Skeletal muscle cell (primary cell): Measurements from ENCODE around the gene TRDN.

Experiments
- DNase-seq: peaks from one replicate; pipeline ENCODE4 v3.0.0-alpha.2; 2010; ENCODE audit warnings: low read depth
- H3K4me3 ChIP-seq: 2 replicates; pipeline ENCODE4 v1.5.1; 2011; ENCODE audit warnings: low read depth, mild to moderate bottlenecking, control low read depth, low read length, moderate library complexity

The TRDN gene

GRCh38 chr6:123224077-123224476 lies 412.7 kb downstream of the TRDN start:
- no peak for DNase-seq
- no peak overlapping the region for H3K4me3 ChIP-seq

DNA sequence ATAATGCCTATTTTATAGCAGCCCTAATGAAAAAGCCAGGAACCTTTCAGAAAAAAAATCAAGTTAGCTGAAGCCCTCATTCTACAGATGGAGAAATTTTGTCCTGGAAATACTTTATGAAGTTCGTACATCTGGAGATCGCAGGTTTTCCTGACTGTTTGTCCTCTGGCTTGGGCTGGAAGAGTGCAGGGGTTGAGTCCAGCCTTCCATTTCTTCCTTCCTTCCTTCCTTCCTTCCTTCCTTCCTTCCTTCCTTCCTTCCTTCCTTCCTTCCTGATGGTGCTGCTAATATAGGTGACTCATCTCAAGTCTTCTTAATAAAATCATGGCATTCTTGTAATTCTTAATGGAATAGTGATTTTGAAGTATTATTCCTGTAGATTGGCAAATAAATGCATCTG lies 413.3 kb downstream of the TRDN start:
- DNase-seq = no peak
- no peak overlapping the region for H3K4me3 ChIP-seq

- no peak overlapping the region for H3K4me3 ChIP-seq
- no peak for DNase-seq
These were observed 421.5 kb downstream of the TRDN start for GRCh38 chr6:123215211-123215610.

GRCh38 chr6:123214433-123214832 lies 422.3 kb downstream of the TRDN start:
- no peak overlapping the region for H3K4me3 ChIP-seq

GRCh38 chr6:123213921-123214320 lies 422.8 kb downstream of the TRDN start:
- no peak for DNase-seq
- H3K4me3 ChIP-seq = no peak overlapping the region

More at GRCh38 chr6:123214433-123214832, 422.3 kb downstream of the TRDN start:
- no peak for DNase-seq

DNA sequence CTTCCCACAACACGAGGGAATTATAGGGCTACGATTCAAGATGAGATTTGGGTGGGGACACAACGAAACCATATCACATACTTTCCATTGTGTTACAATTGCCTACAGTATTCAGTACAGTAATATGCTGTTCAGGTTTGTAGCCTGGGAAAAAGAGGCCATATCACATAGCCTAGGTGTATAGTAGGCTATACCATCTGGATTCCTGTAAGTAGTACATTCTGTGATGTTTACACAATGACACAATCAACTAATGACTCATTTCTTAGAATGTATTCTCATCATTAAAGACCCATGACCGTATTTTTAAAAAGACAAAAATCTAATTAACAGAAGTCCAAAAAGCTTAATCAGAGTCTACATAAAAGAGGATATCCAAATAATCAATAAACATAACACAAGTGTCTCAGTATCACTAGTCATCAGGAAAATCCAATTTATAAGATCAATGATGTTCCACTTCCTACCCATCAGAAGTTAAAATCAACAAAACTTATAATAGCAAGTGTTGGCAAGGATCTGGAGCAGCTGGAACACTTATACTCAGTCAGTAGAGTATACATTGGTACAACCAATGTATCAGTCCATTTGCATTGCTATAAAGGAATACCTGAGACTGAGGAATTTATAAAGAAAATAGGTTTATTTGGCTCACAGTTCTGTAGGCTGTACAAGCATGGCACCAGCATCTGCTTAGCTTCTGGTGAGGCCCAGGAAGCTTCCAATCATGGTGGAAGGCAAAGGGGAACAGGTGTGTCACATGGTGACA lies 424.8 kb downstream of the TRDN start:
- DNase-seq = no peak
- no peak overlapping the region for H3K4me3 ChIP-seq

- no peak overlapping the region for H3K4me3 ChIP-seq
- no peak for DNase-seq
These were observed 426.1 kb downstream of the TRDN start for GRCh38 chr6:123210645-123211044.

- DNase-seq = no peak
- no peak overlapping the region for H3K4me3 ChIP-seq
These were observed 428.7 kb downstream of the TRDN start for GRCh38 chr6:123207967-123208510.

DNA sequence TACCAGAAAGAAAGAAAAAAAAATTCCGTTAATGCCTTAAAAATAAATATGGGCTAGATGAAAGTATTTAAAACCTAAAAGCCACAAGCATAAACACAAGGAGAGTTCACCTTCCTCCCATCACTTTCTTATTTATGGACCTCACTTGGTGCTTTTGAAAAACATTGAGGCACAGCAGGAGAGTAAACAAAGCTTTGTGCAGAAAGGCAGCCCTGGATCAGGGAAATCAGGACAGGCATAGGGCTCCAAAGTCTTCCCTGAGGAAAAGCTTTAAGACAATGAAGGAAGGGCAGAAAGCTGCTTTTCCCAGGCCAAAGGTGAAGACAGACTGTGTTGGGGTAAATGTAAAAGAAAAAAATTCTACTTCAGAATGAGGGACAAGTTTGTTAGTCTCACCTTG lies 432.8 kb downstream of the TRDN start:
- DNase-seq = no peak
- no peak overlapping the region for H3K4me3 ChIP-seq

DNA sequence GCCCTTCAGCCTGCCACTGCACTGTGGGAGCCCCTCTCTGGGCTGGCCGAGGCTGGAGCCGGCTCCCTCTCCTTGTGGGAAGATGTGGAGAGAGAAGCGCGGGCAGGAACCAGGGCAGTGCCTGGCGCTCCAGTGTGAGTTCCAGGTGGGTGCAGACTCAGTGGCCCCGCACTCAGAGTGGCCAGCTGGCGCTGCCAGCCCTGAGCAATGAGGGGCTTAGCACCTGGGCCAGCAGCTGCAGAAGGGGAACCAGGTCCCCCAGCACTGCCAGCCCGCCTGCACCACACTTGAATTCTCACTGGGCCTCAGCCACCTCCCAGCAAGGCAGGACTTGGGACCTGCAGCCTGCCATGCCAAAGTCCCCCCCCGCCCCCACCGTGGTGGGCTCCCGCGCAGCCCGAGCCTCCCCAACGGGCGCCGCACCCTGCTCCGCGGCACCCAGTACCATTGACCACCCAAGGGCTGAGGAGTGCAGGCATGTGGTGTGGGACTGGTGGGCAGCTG lies 434.8 kb downstream of the TRDN start:
- DNase-seq = no peak

GRCh38 chr6:123193298-123193697 lies 443.5 kb downstream of the TRDN start:
- no peak overlapping the region for H3K4me3 ChIP-seq
- DNase-seq = no peak

More for the DNA sequence above, 434.8 kb downstream of the TRDN start:
- no peak overlapping the region for H3K4me3 ChIP-seq

DNA sequence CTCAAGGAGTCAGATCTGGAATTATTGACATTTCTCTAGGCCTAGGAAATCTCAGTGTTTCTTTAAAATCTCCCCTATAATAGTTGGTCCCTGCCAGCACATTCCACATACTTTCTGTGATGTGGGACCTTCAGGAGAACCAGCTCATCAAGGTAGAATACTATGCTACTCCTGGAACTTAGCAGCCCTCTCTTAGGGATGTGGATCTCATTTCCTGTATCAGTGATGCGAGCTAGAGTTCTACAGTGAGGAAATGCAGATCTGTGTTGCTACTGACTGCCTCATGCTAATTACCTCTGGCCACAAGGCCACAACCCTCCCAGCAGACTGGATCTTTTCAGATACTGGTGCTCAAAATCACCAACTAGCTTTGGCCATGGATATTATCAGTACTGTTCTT lies 446.9 kb downstream of the TRDN start:
- no peak for DNase-seq
- H3K4me3 ChIP-seq = no peak overlapping the region

GRCh38 chr6:123182998-123183397 lies 453.8 kb downstream of the TRDN start:
- H3K4me3 ChIP-seq = no peak overlapping the region
- DNase-seq = no peak

GRCh38 chr6:123176706-123177105 lies 460.0 kb downstream of the TRDN start:
- H3K4me3 ChIP-seq = no peak overlapping the region
- DNase-seq = no peak

DNA sequence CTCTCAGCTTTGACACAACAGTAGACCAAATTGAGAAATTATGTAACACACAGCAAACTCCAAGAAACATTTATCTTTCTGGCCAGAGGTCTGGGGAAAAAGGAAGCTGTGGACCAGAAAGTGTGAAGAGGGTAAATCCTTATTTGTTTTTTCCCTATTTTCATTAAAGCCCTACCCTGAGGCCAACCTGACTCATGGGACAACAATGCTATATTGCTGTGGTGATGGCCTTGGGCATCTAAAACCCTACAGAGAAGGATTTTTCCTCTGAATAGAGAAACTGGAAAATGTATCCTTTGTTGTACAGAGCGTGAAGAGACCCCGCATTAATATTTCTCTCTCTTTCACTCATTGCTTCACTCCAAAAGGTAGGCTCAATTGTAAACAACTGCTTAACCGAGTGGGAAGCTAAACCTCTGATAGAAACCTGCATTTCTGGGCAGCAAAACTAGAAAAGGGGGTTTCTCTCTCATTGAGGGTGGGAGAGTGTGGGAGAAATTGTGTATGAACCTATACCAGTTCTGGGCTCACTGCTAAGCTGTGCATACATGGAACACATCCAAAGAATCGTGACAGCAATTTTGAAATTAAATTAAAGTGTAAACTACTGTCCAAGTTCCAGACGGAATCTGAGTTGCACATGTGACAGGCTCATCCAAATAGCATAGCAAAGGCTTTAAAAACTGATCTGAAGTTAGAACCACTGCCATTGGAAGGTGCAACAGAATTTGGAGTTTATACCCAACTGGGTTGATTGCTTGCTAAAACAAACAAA lies 465.2 kb downstream of the TRDN start:
- no peak overlapping the region for H3K4me3 ChIP-seq
- DNase-seq = no peak

- no peak for DNase-seq
- no peak overlapping the region for H3K4me3 ChIP-seq
These were observed 467.0 kb downstream of the TRDN start for GRCh38 chr6:123169774-123170095.

- DNase-seq = no peak
- H3K4me3 ChIP-seq = no peak overlapping the region
These were observed 467.6 kb downstream of the TRDN start for GRCh38 chr6:123168892-123169773.

DNA sequence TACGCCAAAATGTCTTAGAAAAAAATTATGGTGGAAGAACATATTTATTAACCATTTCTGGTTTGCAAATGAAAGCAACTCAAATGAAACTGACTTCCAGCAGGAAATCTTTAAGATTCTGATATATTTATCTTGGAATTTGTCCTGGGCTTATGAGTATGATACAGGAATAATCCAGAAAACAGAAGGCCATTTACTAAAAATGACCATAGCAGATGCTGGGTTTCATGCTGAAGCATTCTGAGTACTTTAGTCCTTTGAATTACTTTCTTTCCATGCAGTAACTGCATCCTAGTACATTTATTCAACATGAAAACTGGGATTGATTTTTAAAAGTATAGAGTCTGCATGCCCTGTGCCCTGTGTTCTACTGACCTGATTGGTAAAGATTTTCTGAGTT lies 468.3 kb downstream of the TRDN start:
- no peak overlapping the region for H3K4me3 ChIP-seq
- no peak for DNase-seq
